Measurements from ENCODE around the gene ATL3.
"Not testable (repeated sequence)": the region's sequence is repeated elsewhere in the genome, so short reads cannot be mapped to it uniquely, and the experiment has no call there.

ATL3 gene

DNA sequence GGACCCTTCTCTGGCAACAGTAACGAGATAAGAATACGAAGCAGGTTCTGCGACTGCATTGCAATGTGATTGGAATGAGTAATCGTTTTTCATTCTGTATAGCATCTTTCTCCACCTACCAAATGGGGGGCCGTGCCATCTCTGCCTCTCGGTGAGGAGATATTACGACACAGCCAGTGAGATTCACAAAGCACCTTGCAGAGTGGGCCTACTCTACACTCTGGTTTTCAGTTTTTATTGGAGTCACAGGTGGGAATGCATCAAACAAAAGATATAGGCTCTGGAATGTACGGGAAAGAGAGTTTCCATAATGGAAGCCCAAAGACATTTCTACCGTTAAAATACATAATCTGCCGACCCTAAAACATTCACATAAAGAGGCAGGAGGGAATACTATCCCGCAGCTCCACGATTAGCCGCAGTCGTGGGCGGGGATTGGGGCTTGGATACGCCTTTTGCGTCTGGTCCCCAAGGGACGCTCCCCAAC is 9.7 kb upstream of the ATL3 start:
- no peak for FAIRE-seq

DNA sequence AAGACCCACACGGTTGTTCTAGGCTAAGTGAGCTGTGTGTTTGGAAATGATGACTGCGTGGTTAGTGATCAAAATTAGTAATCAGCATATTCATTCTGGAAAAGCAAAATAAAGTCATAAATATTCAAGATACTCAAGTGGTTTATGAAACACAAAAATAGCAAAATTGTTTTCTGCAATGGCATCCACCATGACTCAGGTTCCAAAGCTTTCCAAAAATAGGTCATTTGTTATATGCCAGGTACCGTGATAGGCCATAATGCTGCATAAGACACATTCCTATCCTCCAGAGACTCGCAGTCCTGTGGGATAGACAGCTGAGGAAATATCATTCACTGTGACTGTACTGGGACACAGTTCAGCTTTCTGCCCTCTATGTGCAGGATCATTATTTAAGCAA is 2.4 kb upstream of the ATL3 start:
- FAIRE-seq, result no peak

DNA sequence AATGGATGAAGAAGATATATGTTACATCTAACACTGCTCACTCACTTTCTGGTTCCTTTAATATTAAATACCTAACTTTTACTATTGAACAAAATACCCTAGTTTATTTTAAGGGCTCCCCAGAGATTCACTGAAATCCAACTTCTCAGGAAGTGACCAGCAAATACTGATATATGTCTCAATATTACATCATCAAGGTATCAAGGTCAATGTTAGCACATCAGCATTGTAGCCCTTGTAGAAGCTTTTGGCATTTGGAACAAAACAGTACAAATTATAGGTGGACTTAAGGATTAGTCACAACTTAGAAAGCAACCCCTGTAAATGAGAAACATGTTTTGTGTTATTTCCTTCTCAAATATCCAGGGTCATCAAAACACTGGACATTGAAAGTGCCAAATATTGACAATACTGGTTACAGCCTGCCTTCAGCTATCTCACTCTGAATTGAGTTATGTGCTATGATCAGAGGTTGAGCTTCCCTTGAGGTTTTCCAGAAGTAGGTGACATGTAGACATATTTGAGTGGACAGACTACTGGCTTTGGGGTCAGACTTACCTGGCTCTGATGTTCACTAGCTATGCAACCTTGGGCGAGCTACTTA is 1.9 kb upstream of the ATL3 start:
- FAIRE-seq, result no peak

DNA sequence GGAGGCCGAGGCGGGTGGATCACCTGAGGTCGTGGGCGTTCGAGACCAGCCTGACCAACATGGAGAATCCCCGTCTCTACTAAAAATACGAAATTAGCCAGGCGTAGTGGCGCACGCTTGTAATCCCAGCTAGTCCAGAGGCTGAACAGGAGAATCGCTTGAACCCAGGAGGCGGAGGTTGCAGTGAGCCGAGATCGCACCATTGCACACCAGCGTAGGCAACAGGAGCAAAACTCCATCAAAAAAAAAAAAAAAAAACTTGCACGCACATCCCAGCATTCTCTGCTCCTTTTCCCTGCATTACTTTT is 934 bp upstream of the ATL3 start:
- FAIRE-seq, result no peak

DNA sequence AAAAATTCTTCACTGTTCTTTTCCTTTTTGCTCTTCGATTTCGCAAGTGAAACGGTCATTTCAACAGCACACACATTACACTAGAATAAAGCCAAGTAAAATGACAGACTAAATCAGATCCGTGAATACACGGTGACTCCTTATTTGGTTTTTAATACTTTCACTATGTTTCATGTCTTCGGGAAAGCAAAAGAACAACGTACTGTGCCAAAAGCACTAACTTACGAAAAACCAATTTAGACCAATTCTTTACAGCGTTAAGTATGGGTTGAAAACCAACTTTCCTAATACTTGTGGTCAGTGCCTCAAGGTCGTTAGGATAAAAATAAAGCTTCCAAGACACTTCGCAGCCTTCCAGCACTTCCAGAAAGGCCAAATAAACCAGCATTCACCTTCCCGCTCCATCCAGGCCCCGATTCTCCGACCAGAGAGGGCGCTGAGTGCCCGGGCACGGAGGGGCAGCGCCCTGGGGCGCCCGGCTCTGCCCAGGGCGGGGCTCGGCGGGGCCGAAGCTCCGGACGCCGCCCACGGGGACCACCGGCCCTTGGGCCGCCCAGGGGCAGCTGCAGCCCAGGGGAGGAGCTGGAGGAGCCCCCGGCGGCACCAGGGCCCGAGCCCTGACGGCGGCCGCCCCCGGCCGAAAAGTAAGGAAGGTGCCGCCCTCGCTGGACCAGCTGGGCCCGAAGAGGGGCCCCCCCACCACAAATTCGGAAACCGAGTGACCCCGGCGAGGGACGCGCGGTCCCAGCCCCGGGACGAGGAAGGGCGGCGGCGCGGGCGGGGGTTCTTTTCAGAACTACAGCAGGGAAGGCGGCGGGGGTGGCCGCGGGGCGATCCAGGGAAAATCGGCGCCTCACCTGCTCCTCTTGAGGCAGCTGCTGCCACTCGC is 499 bp downstream of the ATL3 start:
- FAIRE-seq, result no peak

DNA sequence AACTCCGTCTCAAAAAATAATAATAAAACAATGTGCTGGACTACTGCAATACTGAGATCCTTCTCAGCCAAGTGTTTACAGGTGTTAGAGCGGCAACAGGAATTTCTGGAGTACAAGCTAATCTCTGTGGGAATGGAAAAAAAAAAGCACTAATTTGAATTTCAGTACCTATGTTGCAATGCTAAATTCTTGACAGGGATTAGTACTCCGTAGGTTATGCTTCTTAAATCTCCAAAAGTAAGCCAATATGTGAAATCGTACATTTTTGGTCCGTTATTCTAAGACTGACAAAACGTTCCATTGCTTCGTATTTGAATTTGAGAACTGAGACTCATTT is 1.1 kb downstream of the ATL3 start:
- FAIRE-seq, result no peak

DNA sequence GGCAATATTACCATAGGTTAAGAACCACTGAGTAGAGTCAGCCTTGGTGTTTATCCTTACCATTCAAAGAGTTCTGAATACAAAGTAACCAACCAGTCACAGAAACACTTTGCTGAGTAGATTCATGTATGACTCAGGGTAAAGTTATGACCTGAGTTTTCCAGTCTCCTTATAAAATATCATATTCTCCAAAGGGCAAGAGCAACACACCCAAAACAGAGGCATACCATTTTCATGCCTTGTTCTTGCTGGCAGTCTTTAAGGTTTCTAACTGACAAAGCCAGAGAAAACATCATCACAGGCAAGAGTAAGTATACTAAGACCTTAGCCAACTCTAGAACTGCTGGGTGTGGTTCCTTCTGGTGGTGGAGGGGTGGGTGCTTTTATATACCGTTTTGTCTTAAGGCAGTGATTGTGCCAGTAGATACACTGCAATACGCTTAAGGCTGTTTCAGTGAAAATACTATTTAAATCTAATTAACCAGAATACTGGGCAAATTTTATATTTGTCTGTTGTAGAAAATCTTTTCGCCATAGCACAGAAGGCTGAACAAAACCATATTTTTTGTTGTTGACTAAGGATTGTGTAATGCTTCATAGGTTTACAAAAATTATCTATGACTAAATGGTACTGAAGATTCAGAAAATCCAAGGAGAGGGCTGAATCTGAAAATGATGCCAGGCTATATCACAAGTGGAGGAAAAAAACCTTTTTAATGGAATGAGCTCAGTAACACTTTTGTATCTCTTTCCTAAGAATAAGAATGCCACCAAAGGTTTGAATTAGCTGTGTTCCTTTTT is 3.0 kb downstream of the ATL3 start:
- FAIRE-seq, result no peak

DNA sequence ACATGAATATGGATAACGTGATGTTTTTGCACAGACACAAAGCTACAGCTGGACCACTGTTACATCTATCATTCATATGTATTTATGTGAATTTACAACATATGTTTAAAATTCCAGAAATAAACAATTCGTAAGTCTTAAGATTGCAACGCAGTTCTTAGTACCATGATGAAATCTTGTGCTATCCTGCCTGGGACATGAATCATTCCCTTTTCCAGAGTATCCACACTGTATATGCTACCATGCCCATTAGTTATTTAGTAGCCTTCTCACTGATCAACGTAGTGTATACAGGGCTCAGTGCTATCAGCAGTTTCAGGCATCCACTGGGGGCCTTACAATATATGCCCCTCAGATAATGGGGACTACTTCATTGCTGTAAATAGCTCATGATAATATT is 4.3 kb downstream of the ATL3 start:
- no peak for FAIRE-seq

DNA sequence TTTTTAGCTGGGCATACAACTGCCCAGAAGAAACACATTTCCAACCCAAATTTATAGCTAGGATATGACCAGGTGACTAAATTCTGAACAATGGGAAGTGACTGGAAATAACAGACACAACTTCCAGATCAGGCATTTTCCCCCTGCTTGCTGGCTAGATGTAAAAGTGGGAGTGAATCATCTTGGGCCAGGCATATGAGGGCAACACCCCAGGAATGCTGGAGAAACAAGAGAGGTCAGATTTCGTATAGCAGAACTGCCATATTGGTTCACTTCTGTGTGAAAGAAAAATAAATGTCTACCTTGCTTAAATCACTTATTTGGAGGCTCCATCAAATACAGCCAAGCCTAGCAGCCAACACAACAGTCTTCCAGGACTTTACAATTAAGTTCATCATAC is 7.4 kb downstream of the ATL3 start:
- FAIRE-seq, result no peak

DNA sequence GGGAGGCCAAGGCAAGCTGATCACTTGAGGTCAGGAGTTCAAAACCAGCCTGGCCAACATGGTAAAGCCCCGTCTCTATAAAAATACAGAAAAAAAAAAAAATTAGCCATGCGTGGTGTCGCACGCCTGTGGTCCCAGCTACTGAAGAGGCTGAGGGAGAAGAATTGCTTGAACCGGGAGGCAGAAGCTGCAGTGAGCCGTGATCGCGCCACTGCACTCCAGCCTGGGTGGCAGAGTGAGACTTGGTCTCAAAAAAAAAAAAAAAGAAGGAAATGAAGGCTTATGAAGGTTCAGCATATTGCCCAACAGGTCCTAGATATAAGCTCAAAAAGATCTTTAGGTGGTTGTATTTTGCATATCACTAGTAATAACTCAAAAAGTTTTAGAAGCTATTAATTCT is 10.2 kb downstream of the ATL3 start:
- FAIRE-seq, result no peak

DNA sequence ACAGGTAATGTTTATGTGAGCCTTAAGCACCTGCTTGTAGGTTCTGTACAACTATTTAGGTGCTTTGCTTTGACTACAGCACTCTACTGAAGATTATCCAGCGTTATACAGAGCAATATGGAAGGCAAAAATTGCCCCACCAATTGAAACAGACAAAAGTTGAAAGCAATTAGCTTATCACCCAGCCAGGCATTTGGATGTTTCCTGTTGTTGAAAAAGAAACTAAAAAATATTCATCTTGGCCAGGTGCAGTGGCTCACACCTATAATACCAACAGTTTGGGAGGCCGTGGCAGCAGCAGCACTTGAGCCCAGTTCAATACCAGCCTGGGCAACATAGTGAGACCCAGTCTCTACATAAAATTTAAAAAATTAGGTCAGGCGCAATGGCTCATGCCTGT is 18.5 kb downstream of the ATL3 start:
- no peak for FAIRE-seq

DNA sequence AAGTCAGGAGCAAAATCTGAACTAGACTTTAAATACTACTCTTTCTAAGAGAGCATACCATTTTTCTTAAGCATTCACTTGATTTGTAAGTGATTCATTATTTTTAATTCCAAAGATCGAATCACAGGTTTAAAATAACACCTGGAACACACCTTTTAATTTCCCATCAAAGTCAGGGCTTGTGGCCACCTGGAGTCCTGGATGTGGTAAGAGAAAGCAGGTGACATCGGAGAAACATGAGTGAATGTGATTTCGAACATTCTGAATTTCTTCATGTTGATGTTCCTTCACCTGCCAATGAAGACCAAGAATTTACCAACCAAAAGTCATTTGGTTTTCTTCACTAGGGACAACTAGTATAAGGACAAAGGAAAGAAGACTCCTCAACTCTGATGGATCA is 28.0 kb downstream of the ATL3 start:
- no peak for FAIRE-seq

DNA sequence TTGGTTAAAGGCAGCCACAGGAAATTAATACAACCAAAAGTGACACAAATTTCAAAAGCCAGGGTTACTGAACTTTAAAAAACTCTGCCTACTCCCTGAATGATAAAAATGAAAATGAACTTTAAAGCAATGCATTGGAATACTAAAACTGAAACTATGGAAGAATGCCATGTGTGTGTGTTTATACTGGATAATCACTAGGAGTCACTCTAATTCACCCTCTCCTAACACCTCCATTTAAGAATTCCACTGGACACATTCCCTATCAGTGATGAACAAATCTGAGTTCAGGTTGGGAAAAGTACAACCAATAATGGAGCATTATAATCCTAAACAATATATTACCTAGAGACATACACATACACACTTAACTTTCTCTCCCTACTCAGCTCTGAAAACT is 29.4 kb downstream of the ATL3 start:
- FAIRE-seq, result no peak

DNA sequence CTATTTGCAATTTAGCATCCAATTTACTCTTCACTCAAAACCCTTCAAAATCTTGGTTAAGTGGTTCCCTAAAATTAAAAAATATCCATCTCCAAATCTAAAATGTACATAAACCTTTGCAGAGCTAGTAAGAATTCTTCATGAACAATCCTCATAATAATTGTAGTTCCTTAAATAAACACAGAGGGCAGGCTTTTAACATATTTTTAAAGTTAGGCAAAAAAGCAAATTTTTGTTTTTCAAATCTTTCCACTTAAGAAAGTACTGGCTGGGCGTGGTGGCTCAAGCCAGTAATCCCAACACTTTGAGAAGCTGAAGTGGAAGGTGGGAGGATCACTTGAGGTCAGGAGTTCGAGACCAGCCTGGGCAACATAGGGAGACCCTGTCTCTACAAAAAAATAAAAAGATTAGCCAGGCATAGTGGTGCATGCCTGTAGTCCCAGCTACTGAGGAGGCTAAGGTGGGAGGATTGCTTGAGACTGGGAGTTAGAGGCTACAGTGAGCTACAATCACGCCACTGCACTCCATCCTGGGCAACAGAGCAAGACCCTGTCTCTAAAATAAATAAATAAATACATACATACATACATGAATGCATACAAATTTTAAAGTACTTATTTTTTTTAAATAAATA is 31.9 kb downstream of the ATL3 start:
- FAIRE-seq, result no peak

DNA sequence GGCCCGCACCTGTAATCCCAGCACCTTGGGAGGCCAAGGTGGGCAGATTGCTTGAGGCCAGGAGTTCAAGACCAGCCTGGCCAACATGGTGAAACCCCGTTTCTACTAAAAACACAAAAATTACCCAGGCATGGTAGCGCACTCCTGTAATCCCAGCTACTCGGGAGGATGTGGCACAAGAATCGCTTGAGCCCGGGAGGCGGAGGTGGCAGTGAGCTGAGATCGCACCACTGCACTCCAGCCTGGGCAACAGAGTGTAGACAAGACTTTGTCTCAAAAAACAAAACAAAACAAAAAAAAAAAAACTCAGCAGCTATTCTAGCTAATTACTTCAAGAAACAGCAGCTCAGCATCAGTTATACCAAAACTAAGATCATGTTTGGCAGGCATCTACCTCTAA is 32.7 kb downstream of the ATL3 start:
- not testable (repeated sequence) for FAIRE-seq

DNA sequence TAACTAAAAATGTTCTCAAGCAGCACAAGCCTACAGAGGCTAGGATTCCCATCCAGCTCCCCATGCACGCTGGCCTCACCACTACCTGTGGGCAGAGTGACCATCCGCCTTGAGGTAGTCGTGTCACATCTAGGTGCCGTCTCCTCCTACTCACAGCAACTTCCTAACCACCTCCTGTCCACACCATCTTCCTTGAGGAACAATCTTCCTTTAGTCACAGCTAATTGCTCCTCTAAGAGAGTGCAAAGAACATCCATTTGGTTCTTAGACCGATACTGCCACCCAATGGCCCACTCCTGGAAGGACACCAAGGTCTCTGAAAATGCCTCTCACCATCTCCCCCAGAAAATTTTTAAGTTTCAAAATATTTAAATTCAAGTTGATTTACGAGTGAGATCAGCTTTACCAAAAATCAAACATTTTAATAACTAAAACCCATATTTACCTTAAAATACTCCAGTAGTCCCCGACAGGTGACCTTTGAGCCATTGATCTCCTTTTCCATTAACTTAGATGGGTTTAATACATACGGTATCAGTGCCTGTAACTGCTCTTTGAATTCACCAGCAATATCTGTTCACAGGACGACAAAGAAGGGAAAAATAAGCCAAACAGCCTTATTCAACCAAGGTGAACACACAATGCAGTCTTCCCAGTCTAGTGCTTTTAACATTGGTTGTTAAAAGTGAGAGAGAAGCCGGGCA is 35.3 kb downstream of the ATL3 start:
- no peak for FAIRE-seq

DNA sequence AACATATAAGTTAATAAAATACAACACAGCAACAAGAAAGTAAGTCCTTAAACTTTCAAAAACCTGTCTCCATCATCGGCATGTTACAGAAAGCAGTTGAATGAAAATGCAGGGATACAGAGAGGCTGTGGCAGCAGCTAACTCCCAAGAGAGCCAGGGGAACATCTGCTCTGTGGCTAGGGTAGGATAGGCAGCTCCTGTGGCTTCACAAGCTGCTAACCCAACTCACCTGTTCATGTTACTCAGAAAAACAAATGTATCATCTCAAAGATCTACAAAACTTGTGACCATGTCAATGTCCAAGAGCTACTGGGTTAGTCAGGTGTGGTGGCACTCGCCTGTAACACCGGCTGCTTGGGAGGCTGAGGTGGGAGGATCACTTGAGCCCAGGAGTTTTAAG is 41.8 kb downstream of the ATL3 start:
- no peak for FAIRE-seq

DNA sequence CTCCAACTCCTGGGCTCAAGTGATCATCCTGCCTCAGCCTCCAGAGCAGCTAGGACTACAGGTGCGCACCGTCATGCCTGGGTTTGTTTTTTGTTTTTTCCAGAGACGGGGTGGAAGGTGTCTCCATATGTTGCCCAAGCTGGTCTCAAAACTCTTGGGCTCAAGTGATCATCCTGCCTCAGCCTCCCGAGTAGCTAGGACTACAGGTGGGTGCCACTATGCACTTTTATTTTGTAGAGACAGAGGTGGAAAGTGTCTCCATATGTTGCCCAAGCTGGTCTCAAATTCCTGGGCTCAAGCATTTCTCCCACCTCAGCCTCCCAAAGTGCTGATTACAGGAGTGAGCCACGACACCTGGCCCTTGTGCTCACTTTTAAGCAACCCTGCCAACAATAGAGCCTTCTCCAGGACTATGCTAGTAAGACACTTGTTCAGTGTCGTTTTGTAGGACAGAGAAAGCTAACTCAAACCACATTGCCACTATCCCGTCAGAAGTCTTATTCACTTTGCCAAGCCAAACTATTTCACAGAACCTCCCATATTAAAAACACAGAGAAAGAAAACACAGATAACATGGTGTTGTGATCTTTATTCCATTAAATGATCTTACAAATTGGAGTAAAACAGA is 47.5 kb downstream of the ATL3 start:
- no peak for FAIRE-seq

DNA sequence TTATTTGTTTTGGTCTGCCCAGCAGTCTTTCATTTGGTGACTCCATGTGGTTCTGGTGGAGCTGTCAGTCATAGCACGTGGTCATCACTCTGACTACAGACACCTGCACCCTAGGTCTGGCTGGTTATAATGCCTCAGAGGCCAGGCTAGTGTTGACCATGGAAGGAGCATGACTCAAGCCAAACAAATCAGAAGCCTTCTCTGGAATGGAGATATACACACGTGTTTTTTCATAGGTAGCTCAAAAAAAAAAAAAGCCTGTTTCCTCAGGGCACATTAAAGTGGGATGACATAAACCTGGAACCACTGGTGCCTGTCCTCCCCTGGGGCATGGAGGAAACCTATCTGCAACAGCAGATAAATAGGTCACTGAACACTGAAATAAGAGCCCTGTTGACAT is 48.9 kb downstream of the ATL3 start:
- FAIRE-seq, result no peak

DNA sequence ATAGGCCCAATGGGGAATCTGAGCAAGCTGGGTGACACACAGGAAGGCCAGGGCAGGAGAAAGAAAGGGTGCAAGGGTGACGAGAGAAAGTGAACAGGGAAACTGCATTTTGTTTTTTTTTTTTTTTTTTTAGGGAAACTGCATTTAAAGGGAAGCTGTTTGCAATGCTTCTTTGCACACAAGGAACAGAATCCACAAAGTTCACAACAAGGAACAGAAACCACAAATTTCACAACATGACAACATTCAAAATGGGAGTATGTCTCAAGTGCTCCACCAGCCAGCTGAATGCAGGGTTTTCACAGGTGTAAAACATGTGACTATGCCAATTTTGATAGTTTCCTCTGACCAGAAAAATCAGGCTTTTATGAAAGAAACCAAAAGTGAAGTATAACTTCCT is 50.1 kb downstream of the ATL3 start:
- no peak for FAIRE-seq

DNA sequence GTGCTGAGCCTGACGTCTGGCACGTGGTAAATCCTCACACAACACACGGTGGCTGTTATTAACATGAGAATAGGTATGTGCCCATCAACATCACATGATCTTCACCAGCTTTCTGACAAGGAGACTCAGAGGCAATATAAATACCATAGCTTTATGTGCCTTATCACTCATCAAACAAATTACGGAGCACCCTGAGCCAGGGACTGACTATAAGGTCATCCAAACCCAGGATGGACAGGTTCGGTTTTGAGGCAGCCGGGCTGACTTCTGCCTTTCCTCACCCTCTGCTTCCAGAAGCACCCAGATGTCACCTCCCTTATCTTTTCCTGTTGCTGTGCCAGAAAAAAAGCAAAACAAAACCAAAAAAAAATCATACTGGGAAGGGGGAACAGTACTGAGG is 51.2 kb downstream of the ATL3 start:
- no peak for FAIRE-seq

DNA sequence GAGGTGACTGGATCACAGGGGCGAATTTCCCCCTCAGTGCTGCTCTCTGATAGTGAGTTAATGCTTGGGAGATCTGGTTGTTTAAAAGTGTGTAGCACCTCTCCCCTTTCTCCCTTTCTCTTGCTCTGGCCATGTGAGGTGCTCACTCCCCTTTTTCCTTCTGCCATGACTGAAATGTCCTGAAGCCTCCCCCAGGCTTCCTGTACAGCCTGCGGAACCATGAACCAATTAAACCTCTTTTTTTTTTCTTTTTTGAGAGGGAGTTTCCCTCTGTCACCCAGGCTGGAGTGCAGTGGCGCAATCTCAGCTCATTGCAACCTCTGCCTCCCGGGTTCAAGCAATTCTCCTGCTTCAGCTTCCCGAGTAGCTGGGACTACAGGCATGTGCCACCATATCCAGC is 53.5 kb downstream of the ATL3 start:
- not testable (repeated sequence) for FAIRE-seq
